VCaP (cell line): ENCODE measurements around the gene IFT52.
A peak's percentile ranks its signal among the peaks of the same experiment; 100 is the strongest.

Source experiments
- H3K27ac ChIP-seq: fragments of 450-650 bp; 2 replicates; pipeline ENCODE4 v1.5.1; 2017
- CTCF ChIP-seq: fragments of 450-650 bp; conservative IDR thresholded peaks from 2 replicates; pipeline ENCODE4 v1.5.1; 2017; ENCODE audit warnings: mild to moderate bottlenecking, moderate library complexity

IFT52 gene

GRCh38 chr20:43667341-43668132 lies 76.8 kb downstream of the IFT52 start:
- H3K27ac ChIP-seq: peak overlapping the region; percentile 48; the same call in 1 of the 2 replicates
- no peak for TF ChIP-seq CTCF

GRCh38 chr20:43669332-43669731 lies 78.6 kb downstream of the IFT52 start:
- no peak overlapping the region for H3K27ac ChIP-seq

GRCh38 chr20:43670423-43670822 lies 79.7 kb downstream of the IFT52 start:
- no peak for TF ChIP-seq CTCF
- H3K27ac ChIP-seq: no peak overlapping the region

More at GRCh38 chr20:43669332-43669731, 78.6 kb downstream of the IFT52 start:
- no peak for TF ChIP-seq CTCF

GRCh38 chr20:43676368-43676767 lies 85.6 kb downstream of the IFT52 start:
- H3K27ac ChIP-seq: no peak overlapping the region

GRCh38 chr20:43680981-43681380 lies 90.2 kb downstream of the IFT52 start:
- TF ChIP-seq CTCF: no peak
- no peak overlapping the region for H3K27ac ChIP-seq

More at GRCh38 chr20:43676368-43676767, 85.6 kb downstream of the IFT52 start:
- TF ChIP-seq CTCF: no peak

- peak; percentile 34 for TF ChIP-seq CTCF
- no peak overlapping the region for H3K27ac ChIP-seq
Observed at GRCh38 chr20:43681468-43681942, 90.8 kb downstream of the IFT52 start.

GRCh38 chr20:43681991-43682410 lies 91.3 kb downstream of the IFT52 start:
- H3K27ac ChIP-seq: no peak overlapping the region
- no peak for TF ChIP-seq CTCF
